Endometrial microvascular endothelial cells (primary cell): ENCODE results near the gene FSTL4. TPM values are rescaled to one million over a fixed set of nuclear protein-coding genes. Genes with fewer than 3 reads are reported as not detected.

Experiments
- in situ Hi-C: cut with HindIII; loops from 2 replicates; pipeline ENCODE4 v1.10.0; 2017; ENCODE audit warnings: low sequenced_read_pairs, low pct_unique_long_range_greater_than_20kb; ENCODE audit errors: inconsistent ontology term
- total RNA-seq: library from RNA; depleted of rRNA; stranded (reverse); fragments of >200 nt; gene quantifications from one replicate; pipeline ENCODE4 v1.2.3, GENCODE V29; 2015; ENCODE audit errors: inconsistent ontology term

The FSTL4 gene
- not detected for total RNA-seq

GRCh38 chr5:133612249-133612860 lies at the start of gene FSTL4:
Gene FSTL4, minus strand, starts transcription at chr5:133612541.
- in situ Hi-C loops = no loop called here

- in situ Hi-C loops = no loop called here
Observed at GRCh38 chr5:133661389-133661788, 49.0 kb upstream of the FSTL4 start.

GRCh38 chr5:133658327-133658726 lies 46.0 kb upstream of the FSTL4 start:
- in situ Hi-C loops = no loop called here

GRCh38 chr5:133657036-133657435 lies 44.7 kb upstream of the FSTL4 start:
- in situ Hi-C loops = no loop called here

GRCh38 chr5:133655966-133656365 lies 43.6 kb upstream of the FSTL4 start:
- in situ Hi-C loops = no loop called here

GRCh38 chr5:133653760-133654049 lies 41.4 kb upstream of the FSTL4 start:
- in situ Hi-C loops = no loop called here

GRCh38 chr5:133652951-133653759 lies 40.8 kb upstream of the FSTL4 start:
- in situ Hi-C loops = no loop called here

- in situ Hi-C loops = no loop called here
Observed at GRCh38 chr5:133644000-133644865, 31.9 kb upstream of the FSTL4 start.

GRCh38 chr5:133643365-133643764 lies 31.0 kb upstream of the FSTL4 start:
- in situ Hi-C loops = no loop called here

- in situ Hi-C loops = no loop called here
Observed at GRCh38 chr5:133642153-133642722, 29.9 kb upstream of the FSTL4 start.

GRCh38 chr5:133641683-133642082 lies 29.3 kb upstream of the FSTL4 start:
- in situ Hi-C loops = no loop called here

GRCh38 chr5:133639850-133640528 lies 27.6 kb upstream of the FSTL4 start:
- in situ Hi-C loops = no loop called here

GRCh38 chr5:133638436-133638835 lies 26.1 kb upstream of the FSTL4 start:
- in situ Hi-C loops = no loop called here

GRCh38 chr5:133637206-133637605 lies 24.9 kb upstream of the FSTL4 start:
- in situ Hi-C loops = no loop called here

- in situ Hi-C loops = no loop called here
Observed at GRCh38 chr5:133635051-133635450, 22.7 kb upstream of the FSTL4 start.

GRCh38 chr5:133627180-133627579 lies 14.8 kb upstream of the FSTL4 start:
- in situ Hi-C loops = no loop called here

GRCh38 chr5:133624316-133624715 lies 12.0 kb upstream of the FSTL4 start:
- in situ Hi-C loops = no loop called here

- in situ Hi-C loops = no loop called here
Observed at GRCh38 chr5:133618141-133618540, 5.8 kb upstream of the FSTL4 start.

- in situ Hi-C loops = no loop called here
Observed at GRCh38 chr5:133613743-133614142, 1.4 kb upstream of the FSTL4 start.
